GM18517 (cell line): ENCODE data around the gene TP63.

Experiments used
- ATAC-seq: cut with Tn5 transposase; IDR thresholded peaks from one replicate; pipeline ENCODE4 v1.9.1; 2021; ENCODE audit warnings: mild to moderate bottlenecking, moderate library complexity; ENCODE audit not compliant: unreplicated experiment

TP63 gene

DNA sequence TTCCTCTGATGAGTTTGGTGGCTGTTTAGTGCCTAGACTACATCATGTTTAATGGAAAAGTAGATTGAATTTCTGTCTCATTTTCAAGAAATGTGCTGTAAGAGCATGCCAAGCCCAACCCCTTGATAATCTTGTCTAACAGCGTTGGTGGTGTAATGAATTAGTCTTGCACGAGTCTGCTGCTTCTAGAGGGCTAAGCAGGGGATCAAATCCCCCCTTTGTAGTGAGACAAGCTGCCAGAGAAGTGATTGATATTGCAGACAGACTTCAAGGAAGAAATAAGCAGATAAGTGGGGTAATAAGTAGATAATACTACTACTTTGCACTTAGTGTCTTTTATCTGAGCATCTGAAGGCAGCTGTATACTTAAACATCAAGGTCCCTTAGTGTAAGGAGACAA, 141.4 kb downstream of the TP63 start:
- no peak for ATAC-seq

GRCh38 chr3:189773056-189773455, 141.9 kb downstream of the TP63 start:
- no peak for ATAC-seq

DNA sequence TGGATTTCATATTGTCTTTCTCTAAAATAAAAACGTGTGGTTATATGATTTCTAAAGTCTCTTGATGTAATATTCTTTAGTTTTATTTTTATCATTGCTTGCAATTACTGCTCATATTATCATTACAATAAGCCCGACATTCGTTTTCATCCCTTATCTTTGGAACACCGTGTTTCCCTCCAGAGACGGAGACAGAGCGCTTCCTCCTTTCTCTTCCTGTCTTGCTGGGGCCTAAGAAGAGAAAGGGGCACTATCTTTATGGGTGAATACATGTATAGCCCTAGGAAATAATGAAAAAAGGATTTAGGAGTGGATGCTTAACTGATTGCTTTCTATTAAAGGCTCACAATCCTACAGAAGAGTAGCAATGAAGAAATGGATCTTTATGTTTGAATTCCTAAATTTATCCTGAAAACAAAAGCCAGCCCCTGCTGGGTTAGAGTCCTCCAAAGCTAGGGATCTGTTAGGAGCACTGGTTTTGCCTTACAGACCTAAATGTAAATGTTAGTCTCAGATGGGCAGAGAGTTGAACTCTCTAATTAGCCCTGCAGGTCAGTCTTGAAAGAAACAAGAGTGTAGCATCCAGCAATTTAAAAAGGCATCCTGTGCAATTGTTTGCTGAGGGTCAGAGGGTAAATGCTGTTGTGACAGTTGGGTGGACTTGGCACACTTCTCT, 145.1 kb downstream of the TP63 start:
- no peak for ATAC-seq

GRCh38 chr3:189778340-189778950, 147.3 kb downstream of the TP63 start:
- no peak for ATAC-seq

DNA sequence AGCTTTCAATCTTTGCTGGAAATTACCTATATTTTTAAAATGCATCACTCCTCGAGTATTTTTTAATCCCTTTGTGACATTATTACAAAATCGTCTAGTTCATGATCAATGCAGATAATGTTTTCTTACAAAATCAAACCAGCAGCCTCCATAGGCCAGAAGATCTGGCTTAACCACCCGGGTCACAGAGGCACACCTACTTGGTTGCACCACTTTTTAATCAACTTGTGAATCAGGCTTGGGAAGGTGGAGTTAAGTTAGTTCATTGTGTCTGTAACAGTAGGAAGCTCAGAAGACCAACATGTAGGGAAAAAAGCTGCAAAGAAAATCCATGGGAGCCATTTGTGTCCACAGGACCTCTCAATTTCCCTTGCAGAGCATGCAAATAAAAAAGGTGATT, 148.0 kb downstream of the TP63 start:
- no peak for ATAC-seq

- ATAC-seq = no peak
Measured at GRCh38 chr3:189780546-189781270, 149.5 kb downstream of the TP63 start.

DNA sequence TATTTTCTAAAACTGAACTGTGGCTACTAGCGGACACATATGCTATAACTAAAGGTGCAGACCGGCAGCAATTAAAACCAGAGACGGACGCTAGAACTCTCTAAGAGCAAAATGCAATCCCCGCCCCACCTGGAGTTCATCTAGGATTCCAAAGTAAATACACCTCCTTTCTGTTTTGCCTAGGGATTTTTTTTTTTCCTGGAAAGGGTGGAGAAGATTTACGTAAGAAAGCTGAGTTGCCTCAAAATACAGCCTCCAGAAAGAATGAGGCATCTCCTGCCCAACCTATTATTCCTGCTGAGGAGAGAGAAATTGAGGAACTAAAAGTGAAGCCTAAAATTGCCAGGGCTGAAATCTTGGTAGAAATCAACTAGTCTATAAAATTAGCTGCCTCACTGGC, 150.2 kb downstream of the TP63 start:
- no peak for ATAC-seq

GRCh38 chr3:189786479-189787064, 155.4 kb downstream of the TP63 start:
- ATAC-seq = no peak

DNA sequence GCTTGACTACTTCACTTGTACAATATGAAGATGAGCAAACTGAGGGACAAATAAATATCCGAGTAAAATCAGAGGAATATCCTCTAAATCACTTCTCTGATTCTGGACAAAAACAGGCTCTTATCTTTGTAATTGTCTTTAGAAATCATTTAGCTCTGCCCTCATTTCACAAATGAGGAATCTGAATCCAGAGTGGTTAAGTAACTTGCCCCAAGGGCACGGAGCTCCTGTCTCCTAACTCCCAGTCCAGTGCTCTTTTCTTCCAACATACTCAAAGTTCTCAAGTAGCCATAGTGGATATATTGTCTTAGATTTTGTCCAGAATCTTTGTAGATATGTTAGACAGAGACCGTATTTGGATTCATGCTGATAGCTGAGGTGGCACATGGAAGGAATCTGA, 156.0 kb downstream of the TP63 start:
- no peak for ATAC-seq

DNA sequence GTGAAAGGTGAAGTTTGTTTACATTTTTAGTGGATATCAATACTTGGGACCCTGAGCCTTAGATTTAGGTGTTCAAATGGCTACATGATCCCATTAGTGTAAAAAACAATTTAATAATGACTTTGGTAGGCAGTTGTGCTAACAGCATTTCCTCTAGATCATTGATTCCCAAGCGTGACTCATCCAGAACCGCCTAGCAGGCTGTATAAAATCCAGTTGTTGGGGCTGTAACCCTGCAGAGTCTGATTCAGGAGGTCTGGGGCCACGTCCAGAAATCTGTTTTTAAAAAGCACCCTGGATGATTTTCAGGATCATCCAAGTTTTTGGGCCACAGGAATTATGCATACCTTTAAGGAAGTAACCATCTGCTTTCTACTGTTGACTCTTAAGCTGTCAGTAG, 156.4 kb downstream of the TP63 start:
- ATAC-seq = no peak

- ATAC-seq = no peak
Measured at GRCh38 chr3:189789432-189789831, 158.2 kb downstream of the TP63 start.

- ATAC-seq = no peak
Measured at GRCh38 chr3:189790658-189791057, 159.5 kb downstream of the TP63 start.

- ATAC-seq = no peak
Measured at GRCh38 chr3:189792046-189792929, 161.1 kb downstream of the TP63 start.

GRCh38 chr3:189794518-189794917, 163.3 kb downstream of the TP63 start:
- ATAC-seq = no peak

DNA sequence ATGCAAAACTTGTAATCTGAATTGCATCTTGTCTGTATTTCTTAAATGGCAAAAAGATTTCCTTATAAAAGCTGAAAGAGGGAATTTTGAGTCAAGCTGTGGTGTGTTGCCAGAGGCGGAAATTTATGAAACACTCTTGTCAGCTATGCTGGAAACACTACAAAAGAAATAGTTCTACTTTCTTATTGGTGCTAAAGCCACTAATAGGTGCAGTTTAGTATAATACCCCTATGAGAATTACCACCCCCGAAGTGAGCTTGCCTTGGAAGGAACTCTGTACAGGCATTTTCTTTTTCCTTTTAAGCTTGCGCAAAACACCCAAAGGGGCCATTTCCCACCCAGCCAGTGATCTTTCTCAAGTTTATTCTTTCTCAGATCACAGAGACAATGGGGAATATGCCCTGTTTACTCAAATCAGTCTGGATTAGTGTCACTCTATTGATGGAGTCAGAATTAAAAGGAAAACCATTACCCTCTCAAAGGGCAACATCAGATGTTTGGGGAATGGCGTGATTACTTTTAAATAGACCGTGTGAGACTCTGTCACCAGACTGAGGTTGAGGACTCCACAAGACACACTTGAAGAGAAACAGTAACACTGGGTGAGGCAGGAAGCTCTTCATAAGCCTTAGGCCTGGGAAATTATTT, 166.0 kb downstream of the TP63 start:
- no peak for ATAC-seq

GRCh38 chr3:189799366-189799765, 168.2 kb downstream of the TP63 start:
- no peak for ATAC-seq

DNA sequence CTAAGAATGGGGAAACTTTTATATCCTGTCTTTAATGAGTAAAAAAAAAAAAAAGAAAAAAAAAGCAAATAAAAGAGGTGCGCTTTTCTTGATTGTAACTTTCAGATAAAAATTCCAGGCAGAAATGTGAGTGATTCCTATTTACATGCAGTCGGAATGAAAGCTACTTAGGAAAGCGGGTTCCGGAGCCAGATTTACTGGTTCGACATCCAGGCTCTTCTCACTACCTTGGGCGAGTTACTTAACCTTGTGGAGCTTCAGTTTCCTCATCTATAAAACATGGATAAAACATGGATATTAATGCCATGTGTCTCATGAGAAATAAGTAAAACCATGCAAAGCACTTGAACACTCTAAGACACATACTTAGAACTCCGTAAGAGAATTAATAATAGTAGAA, 169.2 kb downstream of the TP63 start:
- no peak for ATAC-seq

GRCh38 chr3:189803254-189803653, 172.1 kb downstream of the TP63 start:
- ATAC-seq = no peak

- no peak for ATAC-seq
Measured at GRCh38 chr3:189805375-189806067, 174.3 kb downstream of the TP63 start.
